HL-60 (cell line): Measurements from ENCODE around the gene KLC1.

Experiments
- DNase-seq, 2 experiments: peaks; one replicate each; pipeline ENCODE4 v3.0.0-alpha.2; 2010 to 2020; ENCODE audit warnings: low read depth in 1 of 2, low spot score in 1 of 2
- H3K27ac ChIP-seq: fragments of 250-450 bp; sonication (Bioruptor Pico); replicated peaks from 2 replicates; pipeline ENCODE4 v1.5.1; 2020; ENCODE audit warnings: mild to moderate bottlenecking, moderate library complexity
- H3K27me3 ChIP-seq: fragments of 250-450 bp; sonication (Bioruptor Pico); 2 replicates; pipeline ENCODE4 v1.5.1; 2021; ENCODE audit warnings: mild to moderate bottlenecking, moderate library complexity; ENCODE audit not compliant: insufficient read depth, poor library complexity, severe bottlenecking
- H3K4me3 ChIP-seq: replicated peaks from 2 replicates; pipeline ENCODE4 v1.5.1; 2011; ENCODE audit warnings: mild to moderate bottlenecking, control low read depth, low read length; ENCODE audit not compliant: insufficient read depth
- CTCF ChIP-seq: IDR thresholded peaks from one replicate; pipeline ENCODE4 v1.5.1; 2011; ENCODE audit warnings: low read length, control low read depth, inconsistent platforms; ENCODE audit not compliant: insufficient read depth
- GABPA ChIP-seq: IDR thresholded peaks from 2 replicates; pipeline ENCODE4 v1.6.1; 2012; ENCODE audit warnings: low read depth
- POLR2AphosphoS5 ChIP-seq: IDR thresholded peaks from 2 replicates; pipeline ENCODE4 v1.6.1; 2012; ENCODE audit warnings: low read depth
- REST ChIP-seq: IDR thresholded peaks from 2 replicates; pipeline ENCODE4 v1.6.1; 2012; ENCODE audit warnings: low read depth; ENCODE audit not compliant: insufficient replicate concordance
- SPI1 ChIP-seq: IDR thresholded peaks from 2 replicates; pipeline ENCODE4 v1.6.1; 2012; ENCODE audit warnings: low read depth, mild to moderate bottlenecking, borderline replicate concordance

KLC1 gene

GRCh38 chr14:103634156-103634555 is 5.1 kb downstream of the KLC1 start:
- H3K27me3 ChIP-seq = no peaks in the 10 kb centered on the region
- H3K4me3 ChIP-seq = no peak overlapping the region
- TF ChIP-seq CTCF (no peak), GABPA (no peak)
- no peak overlapping the region for H3K27ac ChIP-seq
- no peak for DNase-seq

GRCh38 chr14:103638594-103638993 is 9.6 kb downstream of the KLC1 start:
- Histone ChIP-seq H3K4me3 (no peak overlapping the region), H3K27ac (no peak overlapping the region)
- TF ChIP-seq REST = no peak
- no peak for TF ChIP-seq POLR2AphosphoS5
- no peak for TF ChIP-seq GABPA
- TF ChIP-seq CTCF = no peak
- no peak for TF ChIP-seq SPI1

GRCh38 chr14:103641161-103641560 is 12.2 kb downstream of the KLC1 start:
- Histone ChIP-seq H3K27ac (no peak overlapping the region), H3K4me3 (no peak overlapping the region), H3K27me3 (no peaks in the 10 kb centered on the region)
- DNase-seq = no peak
- TF ChIP-seq REST (no peak), GABPA (no peak)

More at GRCh38 chr14:103638594-103638993, 9.6 kb downstream of the KLC1 start:
- no peak for DNase-seq
- no peaks in the 10 kb centered on the region for H3K27me3 ChIP-seq

GRCh38 chr14:103646189-103646588 is 17.2 kb downstream of the KLC1 start:
- no peak for DNase-seq
- no peak for TF ChIP-seq GABPA
- TF ChIP-seq CTCF = no peak
- TF ChIP-seq POLR2AphosphoS5 = no peak
- TF ChIP-seq SPI1 = no peak
- no peak for TF ChIP-seq REST
- Histone ChIP-seq H3K27ac (no peak overlapping the region), H3K27me3 (no peaks in the 10 kb centered on the region), H3K4me3 (no peak overlapping the region)
